HG03095 (cell line): ENCODE results near the gene DOP1A.

Experiments used
- ATAC-seq: cut with Tn5 transposase; IDR thresholded peaks from one replicate; pipeline ENCODE4 v1.9.1; 2021; ENCODE audit warnings: moderate library complexity; ENCODE audit not compliant: unreplicated experiment

Gene DOP1A

GRCh38 chr6:83071023-83071422 lies 3.6 kb downstream of the DOP1A start:
- ATAC-seq = peak; percentile 52

GRCh38 chr6:83071707-83072106 lies 4.2 kb downstream of the DOP1A start:
- no peak for ATAC-seq

- no peak for ATAC-seq
Observed at GRCh38 chr6:83072726-83073125, 5.3 kb downstream of the DOP1A start.

- no peak for ATAC-seq
Observed at GRCh38 chr6:83073615-83074014, 6.1 kb downstream of the DOP1A start.

GRCh38 chr6:83083476-83083875 lies 16.0 kb downstream of the DOP1A start:
- no peak for ATAC-seq

- ATAC-seq = peak; percentile 98
Observed at GRCh38 chr6:83086751-83087150, 19.3 kb downstream of the DOP1A start.

- ATAC-seq = no peak
Observed at GRCh38 chr6:83092756-83093399, 25.4 kb downstream of the DOP1A start.

- no peak for ATAC-seq
Observed at GRCh38 chr6:83096791-83097190, 29.3 kb downstream of the DOP1A start.

- no peak for ATAC-seq
Observed at GRCh38 chr6:83097204-83097603, 29.7 kb downstream of the DOP1A start.

GRCh38 chr6:83097675-83098074 lies 30.2 kb downstream of the DOP1A start:
- no peak for ATAC-seq

GRCh38 chr6:83098589-83098988 lies 31.1 kb downstream of the DOP1A start:
- no peak for ATAC-seq

- ATAC-seq = no peak
Observed at GRCh38 chr6:83108378-83108777, 40.9 kb downstream of the DOP1A start.

GRCh38 chr6:83113258-83113657 lies 45.8 kb downstream of the DOP1A start:
- no peak for ATAC-seq

GRCh38 chr6:83114164-83114563 lies 46.7 kb downstream of the DOP1A start:
- no peak for ATAC-seq

- ATAC-seq = no peak
Observed at GRCh38 chr6:83117802-83118201, 50.3 kb downstream of the DOP1A start.

- ATAC-seq = no peak
Observed at GRCh38 chr6:83119742-83120300, 52.4 kb downstream of the DOP1A start.

- no peak for ATAC-seq
Observed at GRCh38 chr6:83124553-83124952, 57.1 kb downstream of the DOP1A start.

- no peak for ATAC-seq
Observed at GRCh38 chr6:83125425-83125824, 58.0 kb downstream of the DOP1A start.

- ATAC-seq = no peak
Observed at GRCh38 chr6:83126223-83126622, 58.8 kb downstream of the DOP1A start.

- no peak for ATAC-seq
Observed at GRCh38 chr6:83126807-83127206, 59.3 kb downstream of the DOP1A start.

GRCh38 chr6:83127258-83127657 lies 59.8 kb downstream of the DOP1A start:
- ATAC-seq = no peak

GRCh38 chr6:83127976-83128375 lies 60.5 kb downstream of the DOP1A start:
- no peak for ATAC-seq

GRCh38 chr6:83132121-83132520 lies 64.7 kb downstream of the DOP1A start:
- no peak for ATAC-seq
